ENCODE measurements around the gene ERRFI1.

DNA sequence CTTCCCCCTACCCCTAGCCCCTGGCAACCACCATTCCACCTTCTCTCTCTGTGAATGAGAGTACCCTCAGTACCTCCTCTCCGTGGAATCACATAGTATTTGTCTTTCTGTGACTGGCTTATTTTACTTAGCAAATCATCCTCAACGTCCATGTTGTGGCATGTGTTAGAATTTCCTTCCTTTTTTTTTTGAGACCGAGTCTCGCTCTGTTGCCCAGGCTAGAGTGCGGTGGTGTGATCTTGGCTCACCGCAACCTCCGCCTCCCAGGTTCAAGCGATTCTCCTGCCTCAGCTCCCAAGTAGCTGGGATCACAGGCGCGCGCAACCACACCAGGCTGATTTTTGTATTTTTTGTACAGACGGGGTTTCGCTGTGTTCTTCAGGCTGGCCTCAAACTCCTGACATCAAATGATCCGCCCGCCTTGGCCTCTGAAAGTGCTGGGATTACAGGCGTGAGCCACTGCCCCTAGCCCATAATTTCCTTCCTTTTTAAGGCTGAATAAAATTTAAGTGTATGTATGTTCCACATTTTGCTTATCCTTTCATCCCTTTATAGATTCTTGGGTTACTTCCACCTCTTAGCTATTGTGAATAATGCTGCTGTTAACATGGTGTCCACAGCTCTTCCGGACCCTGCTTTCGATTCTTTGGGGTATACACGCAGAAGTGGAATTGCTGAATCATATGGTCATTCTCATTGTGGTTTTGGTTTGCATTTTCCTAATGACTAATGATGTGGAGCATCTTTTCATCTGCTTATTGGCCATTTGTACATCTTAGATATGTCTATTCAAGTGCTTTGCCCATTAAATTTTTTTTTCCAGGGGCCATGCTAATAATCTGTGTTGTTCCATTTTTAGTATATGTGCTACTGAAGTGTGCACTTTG is 32.3 kb downstream of the ERRFI1 start:
- no peak for TF ChIP-seq POLR2A (IDR thresholded peaks at IDR 0.05; ENCODE audit: low read length)
- TF ChIP-seq GATA1 (IDR thresholded peaks at IDR 0.05; ENCODE audit: low read depth, low read length): no peak

Data from erythroblast (primary cell).